ENCODE results near the gene ZNF785. TPM values are rescaled to one million over a fixed set of nuclear protein-coding genes. Genes with fewer than 3 reads are reported as not detected.

The ZNF785 gene
- total RNA-seq, 2 experiments from 2014 or later = 4.6 to 6.8 TPM

DNA sequence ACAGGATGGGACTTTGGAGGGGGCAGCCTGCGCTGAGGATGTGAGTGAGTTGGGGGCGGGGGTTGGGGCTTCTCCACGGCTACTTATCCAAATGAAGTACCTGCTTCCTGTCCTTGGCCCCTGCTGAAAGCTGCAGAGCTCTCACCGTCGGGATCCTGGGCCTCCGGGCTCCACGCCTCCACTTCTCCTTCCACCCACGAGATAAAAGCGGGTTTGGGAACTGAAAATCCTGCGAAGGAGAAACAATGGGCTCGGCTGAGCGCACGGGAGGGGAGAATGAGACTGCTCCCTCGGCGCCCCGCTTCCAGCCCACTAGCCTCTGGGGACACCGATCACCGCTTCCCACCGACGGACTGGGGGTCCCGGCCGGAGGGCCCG is 486 bp downstream of the ZNF785 start:
- DNase-seq (ENCODE audit: low spot score) = no peak
- H3K9me3 ChIP-seq (ENCODE audit: low read length) = no peaks in the 10 kb centered on the region
- intact Hi-C loops (cut with micrococcal nuclease; ENCODE audit: unreplicated experiment) = no loop called here
- H4K20me1 ChIP-seq (ENCODE audit: insufficient read depth, low read length) = no peaks in the 10 kb centered on the region
- peaks cover 6% of the 10 kb centered on the region; the same call in 1 of the 2 replicates for H3K36me3 ChIP-seq (ENCODE audit: insufficient read depth, low read length)
- peak overlapping the region; percentile 70 for H3K4me2 ChIP-seq (ENCODE audit: low read length)
- ChIA-PET CTCF (ENCODE audit: unreplicated experiment) (no interaction called here), POLR2A (interaction anchor here (1.0 kb wide), 1 partner anchor 12 kb away, joined by 3 read pairs; no protein-coding TSS in a partner anchor)
- TF ChIP-seq, protein P1, sequence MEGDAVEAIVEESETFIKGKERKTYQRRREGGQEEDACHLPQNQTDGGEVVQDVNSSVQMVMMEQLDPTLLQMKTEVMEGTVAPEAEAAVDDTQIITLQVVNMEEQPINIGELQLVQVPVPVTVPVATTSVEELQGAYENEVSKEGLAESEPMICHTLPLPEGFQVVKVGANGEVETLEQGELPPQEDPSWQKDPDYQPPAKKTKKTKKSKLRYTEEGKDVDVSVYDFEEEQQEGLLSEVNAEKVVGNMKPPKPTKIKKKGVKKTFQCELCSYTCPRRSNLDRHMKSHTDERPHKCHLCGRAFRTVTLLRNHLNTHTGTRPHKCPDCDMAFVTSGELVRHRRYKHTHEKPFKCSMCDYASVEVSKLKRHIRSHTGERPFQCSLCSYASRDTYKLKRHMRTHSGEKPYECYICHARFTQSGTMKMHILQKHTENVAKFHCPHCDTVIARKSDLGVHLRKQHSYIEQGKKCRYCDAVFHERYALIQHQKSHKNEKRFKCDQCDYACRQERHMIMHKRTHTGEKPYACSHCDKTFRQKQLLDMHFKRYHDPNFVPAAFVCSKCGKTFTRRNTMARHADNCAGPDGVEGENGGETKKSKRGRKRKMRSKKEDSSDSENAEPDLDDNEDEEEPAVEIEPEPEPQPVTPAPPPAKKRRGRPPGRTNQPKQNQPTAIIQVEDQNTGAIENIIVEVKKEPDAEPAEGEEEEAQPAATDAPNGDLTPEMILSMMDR (conservative IDR thresholded peaks at IDR 0.05; ENCODE audit: low read length) = no peak
- no peak for TF ChIP-seq EZH2phosphoT487 (IDR thresholded peaks at IDR 0.05; ENCODE audit: borderline replicate concordance, low read depth, low read length)
- peaks cover 30% of the 10 kb centered on the region for H3K4me1 ChIP-seq (ENCODE audit: insufficient read depth, low read length, poor library complexity, severe bottlenecking)
- no peaks in the 10 kb centered on the region; the same call in 1 of the 2 replicates for H3K79me2 ChIP-seq (ENCODE audit: insufficient read depth, low read depth, low read length)
- no peaks in the 10 kb centered on the region for H3K9me2 ChIP-seq (ENCODE audit: insufficient read depth, low read length)
- peak overlapping the region; percentile 77; the same call in 1 of the 2 replicates for H2AFZ ChIP-seq (ENCODE audit: low read length)
- no peak overlapping the region for H3K27ac ChIP-seq (ENCODE audit: low read depth, low read length, poor library complexity, severe bottlenecking)
- peak overlapping the region; percentile 66 for H3K4me3 ChIP-seq (ENCODE audit: low read depth, low read length, poor library complexity, severe bottlenecking)
- BruUV-seq (replicated peaks) = no TSS peak

- Histone ChIP-seq H4K20me1 (ENCODE audit: insufficient read depth, low read length) (no peaks in the 10 kb centered on the region), H3K4me2 (ENCODE audit: low read length) (no peak overlapping the region), H2AFZ (ENCODE audit: low read length) (no peak overlapping the region), H3K9me2 (ENCODE audit: insufficient read depth, low read length) (no peaks in the 10 kb centered on the region), H3K36me3 (ENCODE audit: insufficient read depth, low read length) (peaks cover 13% of the 10 kb centered on the region), H3K9me3 (ENCODE audit: low read length) (no peaks in the 10 kb centered on the region), H3K27ac (ENCODE audit: low read depth, low read length, poor library complexity, severe bottlenecking) (no peak overlapping the region), H3K79me2 (ENCODE audit: insufficient read depth, low read depth, low read length) (no peaks in the 10 kb centered on the region; the same call in 1 of the 2 replicates), H3K4me3 (ENCODE audit: low read depth, low read length, poor library complexity, severe bottlenecking) (no peak overlapping the region), H3K4me1 (ENCODE audit: insufficient read depth, low read length, poor library complexity, severe bottlenecking) (peaks cover 18% of the 10 kb centered on the region)
- POLR2A ChIA-PET = no interaction called here
- DNase-seq (ENCODE audit: low spot score) = no peak
- intact Hi-C loops (cut with micrococcal nuclease; ENCODE audit: unreplicated experiment) = no loop called here
- BruUV-seq (replicated peaks) = no TSS peak
- CTCF ChIA-PET (ENCODE audit: unreplicated experiment) = no interaction called here
- no peak for TF ChIP-seq EZH2phosphoT487 (IDR thresholded peaks at IDR 0.05; ENCODE audit: borderline replicate concordance, low read depth, low read length)
- TF ChIP-seq, protein P1 (conservative IDR thresholded peaks at IDR 0.05; ENCODE audit: low read length) = no peak
Observed at GRCh38 chr16:30582611-30583340, 2.7 kb downstream of the ZNF785 start.

DNA sequence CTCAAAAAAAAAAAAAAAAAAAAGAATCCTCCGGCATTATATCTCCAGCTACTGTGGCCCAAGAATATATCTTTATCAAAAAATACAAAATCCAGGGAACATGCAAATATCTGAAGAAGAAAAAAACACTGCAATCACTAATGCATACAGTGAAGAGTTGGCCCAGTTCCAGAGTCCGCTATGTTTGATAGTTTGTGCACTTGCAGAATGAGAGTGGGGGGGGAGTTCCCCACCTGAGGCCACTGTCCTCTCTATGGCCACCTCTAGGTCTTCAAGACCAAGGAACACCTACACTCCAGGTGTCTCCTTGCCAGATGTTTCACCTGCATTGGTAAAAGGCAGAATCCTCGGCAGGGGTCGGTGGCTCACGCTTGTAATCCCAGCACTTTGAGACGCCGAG is 4.0 kb downstream of the ZNF785 start:
- peaks cover 10% of the 10 kb centered on the region for H3K36me3 ChIP-seq (ENCODE audit: insufficient read depth, low read length)
- H2AFZ ChIP-seq (ENCODE audit: low read length) = no peak overlapping the region
- no peaks in the 10 kb centered on the region for H3K9me3 ChIP-seq (ENCODE audit: low read length)
- intact Hi-C loops (cut with micrococcal nuclease; ENCODE audit: unreplicated experiment) = no loop called here
- no peaks in the 10 kb centered on the region for H3K79me2 ChIP-seq (ENCODE audit: insufficient read depth, low read depth, low read length)
- POLR2A ChIA-PET = interaction anchor here (0.6 to 0.7 kb wide), 2 partner anchors 204 to 861 kb away, joined by 4 read pairs; no protein-coding TSS in a partner anchor
- CTCF ChIA-PET (ENCODE audit: unreplicated experiment) = no interaction called here
- no peak overlapping the region for H3K27ac ChIP-seq (ENCODE audit: low read depth, low read length, poor library complexity, severe bottlenecking)
- no peak for TF ChIP-seq EZH2phosphoT487 (IDR thresholded peaks at IDR 0.05; ENCODE audit: borderline replicate concordance, low read depth, low read length)
- TF ChIP-seq, protein P1 (conservative IDR thresholded peaks at IDR 0.05; ENCODE audit: low read length) = no peak
- H3K4me2 ChIP-seq (ENCODE audit: low read length) = no peak overlapping the region
- no peaks in the 10 kb centered on the region for H4K20me1 ChIP-seq (ENCODE audit: insufficient read depth, low read length)
- H3K4me1 ChIP-seq (ENCODE audit: insufficient read depth, low read length, poor library complexity, severe bottlenecking) = peaks cover 18% of the 10 kb centered on the region
- no peak for DNase-seq (ENCODE audit: low spot score)
- no TSS peak for BruUV-seq (replicated peaks)
- no peaks in the 10 kb centered on the region for H3K9me2 ChIP-seq (ENCODE audit: insufficient read depth, low read length)
- H3K4me3 ChIP-seq (ENCODE audit: low read depth, low read length, poor library complexity, severe bottlenecking) = no peak overlapping the region
